Prostate gland (tissue), 2 donors: ENCODE measurements around the gene PAFAH1B1. TPM values are rescaled to one million over a fixed set of nuclear protein-coding genes. Genes with fewer than 3 reads are reported as not detected.
A peak's percentile ranks its signal among the peaks of the same experiment; 100 is the strongest.

Experiments
- DNase-seq: peaks from one replicate; pipeline ENCODE4 v3.0.0-alpha.2; 2019; ENCODE audit warnings: low spot score
- H3K27ac ChIP-seq, 2 donors: fragments of 200-600 bp; sonication (generic); 2 replicates each; pipeline ENCODE4 v1.5.1; 2017 to 2019
- H3K27me3 ChIP-seq: fragments of 200-600 bp; sonication (generic); replicated peaks from 2 replicates; pipeline ENCODE4 v1.5.1; 2019; ENCODE audit not compliant: insufficient read depth
- H3K36me3 ChIP-seq, 2 donors: fragments of 200-600 bp; sonication (generic); 1 replicate in 1 of 2; 2 replicates in 1 of 2; pipeline versions ENCODE4 v1.5.1 to v1.8.1; 2017 to 2019
- H3K4me1 ChIP-seq: fragments of 200-600 bp; sonication (generic); replicated peaks from 2 replicates; pipeline ENCODE4 v1.5.1; 2019
- H3K4me3 ChIP-seq, 2 donors: fragments of 200-600 bp; sonication (generic); 2 replicates each; pipeline ENCODE4 v1.5.1; 2017 to 2019
- H3K9me3 ChIP-seq: fragments of 200-600 bp; sonication (generic); 2 replicates; pipeline ENCODE4 v1.5.1; 2017
- POLR2A ChIP-seq: fragments of 450-650 bp; IDR thresholded peaks from one replicate; pipeline ENCODE4 v1.6.1; 2016; ENCODE audit warnings: antibody characterized with exemption, mild to moderate bottlenecking
- POLR2AphosphoS5 ChIP-seq: sonication (generic); formaldehyde crosslinking; IDR thresholded peaks from one replicate; pipeline ENCODE4 v1.6.1; 2017; ENCODE audit warnings: antibody characterized with exemption
- WGBS: methylation state at CpG from one replicate; pipeline ENCODE4 v1.1.5; 2018; 5-methylcytosine and 5-hydroxymethylcytosine counted together
- intact Hi-C: fragments of 100-400 bp; cut with DNase I; formaldehyde crosslinking; loops from one replicate; pipeline ENCODE4 v1.14.2; 2022
- microRNA-seq: library from miRNA; unstranded; fragments of <30 nt; microRNA quantifications from one replicate; pipeline ENCODE4, GENCODE V29; 2016
- small RNA-seq, 2 donors: library from RNA; depleted of rRNA; stranded (forward); fragments of <200 nt; gene quantifications; one replicate each; pipeline ENCODE3, GENCODE V24; 2016
- total RNA-seq, 2 donors: library from RNA; depleted of rRNA; stranded (reverse); fragments of >200 nt; gene quantifications; one replicate each; pipeline ENCODE4 v1.1.0, GENCODE V29; 2016
- TF ChIP-seq, protein P1 (sequence below), 4 experiments: fragments of 200-600 bp in 2 of 4; fragments of 450-650 bp in 2 of 4; sonication (generic) in 2 of 4; IDR thresholded peaks; 1 replicate in 3 of 4; 2 replicates in 1 of 4; pipeline ENCODE4 v1.5.1; 2016 to 2019; ENCODE audit warnings: antibody characterized with exemption in 4 of 4, mild to moderate bottlenecking in 2 of 4, moderate library complexity in 2 of 4

The PAFAH1B1 gene
- total RNA-seq, 2 donors from 2014 or later, result 47.9 to 92.9 TPM

DNA sequence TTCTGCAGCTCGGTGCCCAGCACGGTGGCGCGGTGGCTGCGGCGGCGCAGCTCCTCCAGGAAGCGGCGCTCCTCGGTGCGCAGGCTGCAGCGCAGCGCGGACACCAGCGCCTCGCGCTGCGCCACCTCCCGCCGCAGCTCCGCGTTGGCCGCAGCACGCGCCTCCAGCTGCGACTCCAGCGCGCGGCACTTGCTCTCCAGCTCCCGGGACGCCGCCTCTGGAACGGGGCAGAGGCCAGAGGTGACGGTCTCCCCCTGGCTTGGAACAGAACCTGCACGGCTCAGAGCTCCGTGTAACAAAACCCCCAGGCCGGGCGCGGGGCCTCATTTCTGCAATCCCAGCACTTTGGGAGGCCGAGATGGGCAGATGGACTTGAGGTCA lies 131.3 kb downstream of the PAFAH1B1 start:
- no peak overlapping the region for H3K27ac ChIP-seq
- no peaks in the 10 kb centered on the region for H3K27me3 ChIP-seq

DNA sequence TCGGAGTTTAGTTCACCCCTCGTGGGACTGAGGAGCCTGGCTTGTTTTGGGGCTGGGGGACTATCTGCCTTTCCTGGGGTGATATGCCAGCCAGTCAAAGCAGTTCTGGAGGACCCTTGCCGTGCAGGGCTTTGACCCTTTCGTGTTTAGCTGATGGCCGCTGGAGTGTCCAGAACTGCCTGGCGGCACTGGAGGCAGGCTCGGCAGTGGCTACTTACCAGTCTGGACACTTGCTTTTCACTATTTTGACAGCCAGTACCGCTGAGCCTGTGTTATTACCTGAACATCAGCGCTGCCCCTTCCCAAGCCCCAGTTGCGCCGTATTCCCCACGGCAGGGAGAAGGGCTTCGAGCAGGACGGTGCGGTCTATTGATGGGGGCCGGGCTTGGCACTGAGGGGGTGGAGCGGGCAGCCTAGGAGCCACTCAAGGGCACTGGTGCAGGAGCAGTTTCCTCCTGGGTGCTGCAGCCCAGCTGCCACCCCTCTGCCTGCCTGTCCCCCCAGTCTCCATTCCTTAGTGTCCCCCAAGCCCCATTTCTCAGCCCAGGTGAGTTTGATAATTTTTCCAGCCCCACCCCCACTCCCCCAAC lies 137.4 kb downstream of the PAFAH1B1 start:
- DNase-seq, result no peak
- no peak overlapping the region for H3K4me3 ChIP-seq
- no peaks in the 10 kb centered on the region for H3K36me3 ChIP-seq
- H3K4me1 ChIP-seq, result no peaks in the 10 kb centered on the region
- intact Hi-C loops, result no loop called here
- no peaks in the 10 kb centered on the region for H3K27me3 ChIP-seq
- H3K27ac ChIP-seq, result no peak overlapping the region
- no peak for TF ChIP-seq POLR2AphosphoS5
- no peak for TF ChIP-seq POLR2A
- TF ChIP-seq, protein P1, sequence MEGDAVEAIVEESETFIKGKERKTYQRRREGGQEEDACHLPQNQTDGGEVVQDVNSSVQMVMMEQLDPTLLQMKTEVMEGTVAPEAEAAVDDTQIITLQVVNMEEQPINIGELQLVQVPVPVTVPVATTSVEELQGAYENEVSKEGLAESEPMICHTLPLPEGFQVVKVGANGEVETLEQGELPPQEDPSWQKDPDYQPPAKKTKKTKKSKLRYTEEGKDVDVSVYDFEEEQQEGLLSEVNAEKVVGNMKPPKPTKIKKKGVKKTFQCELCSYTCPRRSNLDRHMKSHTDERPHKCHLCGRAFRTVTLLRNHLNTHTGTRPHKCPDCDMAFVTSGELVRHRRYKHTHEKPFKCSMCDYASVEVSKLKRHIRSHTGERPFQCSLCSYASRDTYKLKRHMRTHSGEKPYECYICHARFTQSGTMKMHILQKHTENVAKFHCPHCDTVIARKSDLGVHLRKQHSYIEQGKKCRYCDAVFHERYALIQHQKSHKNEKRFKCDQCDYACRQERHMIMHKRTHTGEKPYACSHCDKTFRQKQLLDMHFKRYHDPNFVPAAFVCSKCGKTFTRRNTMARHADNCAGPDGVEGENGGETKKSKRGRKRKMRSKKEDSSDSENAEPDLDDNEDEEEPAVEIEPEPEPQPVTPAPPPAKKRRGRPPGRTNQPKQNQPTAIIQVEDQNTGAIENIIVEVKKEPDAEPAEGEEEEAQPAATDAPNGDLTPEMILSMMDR (IDR thresholded peaks at IDR 0.05), result no peak
- no peaks in the 10 kb centered on the region for H3K9me3 ChIP-seq
- 76% methylated on average over 17 of the region's 17 CpGs for WGBS

More for the DNA sequence above, 131.3 kb downstream of the PAFAH1B1 start:
- TF ChIP-seq POLR2A (no peak), POLR2AphosphoS5 (no peak)
- TF ChIP-seq, protein P1 (IDR thresholded peaks at IDR 0.05), result peak in 2 of 4 experiments; percentile 22 to 47
- peak overlapping the region in 1 of 2 donors; percentile 8 for H3K4me3 ChIP-seq
- H3K9me3 ChIP-seq, result no peaks in the 10 kb centered on the region
- no peaks in the 10 kb centered on the region for H3K4me1 ChIP-seq
- intact Hi-C loops, result no loop called here
- no peak for DNase-seq
- no peaks in the 10 kb centered on the region for H3K36me3 ChIP-seq
- WGBS, result 2% methylated on average over 18 of the region's 40 CpGs

DNA sequence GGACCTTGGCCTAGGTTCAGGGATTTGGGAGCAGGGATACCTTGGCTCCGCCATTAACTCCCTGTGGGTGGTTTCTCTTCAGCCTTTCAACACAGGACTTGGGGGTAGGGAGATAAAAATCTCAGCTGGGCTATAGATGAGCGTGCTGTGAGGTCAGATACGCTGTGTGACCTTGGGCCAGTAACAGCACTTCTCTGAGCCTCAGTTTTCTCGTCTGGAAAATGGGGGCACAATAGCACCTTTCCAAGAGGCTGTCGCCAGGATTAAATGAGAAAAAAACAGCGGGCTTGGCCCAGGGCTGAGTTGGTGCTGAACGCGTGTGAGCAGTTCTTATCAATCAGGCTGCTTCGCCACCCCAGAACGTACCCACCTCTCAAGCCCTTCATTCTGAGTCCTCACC lies 138.4 kb downstream of the PAFAH1B1 start:
- Histone ChIP-seq H3K27me3 (no peaks in the 10 kb centered on the region), H3K27ac (no peak overlapping the region), H3K36me3 (no peaks in the 10 kb centered on the region), H3K4me1 (no peaks in the 10 kb centered on the region), H3K4me3 (no peak overlapping the region), H3K9me3 (no peaks in the 10 kb centered on the region)
- no peak for DNase-seq
- intact Hi-C loops, result no loop called here
- WGBS, result 80% methylated on average over 10 of the region's 10 CpGs
- TF ChIP-seq POLR2A, result no peak
- TF ChIP-seq POLR2AphosphoS5, result no peak
- TF ChIP-seq, protein P1 (IDR thresholded peaks at IDR 0.05), result no peak

DNA sequence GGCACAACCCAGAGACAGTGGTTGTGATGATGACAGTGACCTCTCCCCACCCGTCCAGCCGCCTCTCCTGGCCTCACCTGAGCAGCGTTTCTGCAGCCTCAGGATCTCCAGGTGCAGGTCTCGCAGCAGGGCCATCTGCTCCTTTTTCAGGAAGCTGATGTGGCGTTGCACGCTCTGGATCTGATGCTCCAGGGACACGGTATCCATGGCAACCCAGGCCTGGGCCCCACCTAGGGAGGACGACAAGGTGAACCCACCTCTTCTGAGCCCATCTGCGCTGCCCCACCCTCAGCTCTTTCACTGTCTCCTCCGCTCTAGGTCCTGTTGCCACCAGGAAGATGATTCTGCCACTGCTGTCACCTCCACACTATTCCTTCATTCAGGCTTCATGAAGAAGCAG lies 141.5 kb downstream of the PAFAH1B1 start:
- no peaks in the 10 kb centered on the region for H3K9me3 ChIP-seq
- no peak overlapping the region for H3K27ac ChIP-seq
- no peaks in the 10 kb centered on the region for H3K36me3 ChIP-seq
- DNase-seq, result no peak
- intact Hi-C loops, result no loop called here
- H3K27me3 ChIP-seq, result no peaks in the 10 kb centered on the region
- 76% methylated on average over 10 of the region's 10 CpGs for WGBS
- TF ChIP-seq POLR2A, result no peak
- TF ChIP-seq, protein P1 (IDR thresholded peaks at IDR 0.05), result no peak
- TF ChIP-seq POLR2AphosphoS5, result no peak
- H3K4me1 ChIP-seq, result no peaks in the 10 kb centered on the region
- H3K4me3 ChIP-seq, result no peak overlapping the region

Small RNA genes lying within 50 kb of the gene (microRNA-seq; reads per million reads assigned to microRNA genes)
- not detected for gene MIR6776

Small RNA genes lying within 50 kb of the gene (small RNA-seq; reads per million reads assigned to genes)
- 0 to 0.30 reads per million in 2 donors for gene MIR6776
- 0 reads per million in 2 donors for gene RN7SL608P

Other genes starting within 250 kb of the PAFAH1B1 start
- 10 to 100 TPM; 14.8 to 32.0 TPM for gene MNT, start 192.6 kb upstream of the PAFAH1B1 start, total RNA-seq
- gene METTL16, start 81.8 kb upstream of the PAFAH1B1 start, total RNA-seq, result 10 to 100 TPM; 46.6 to 47.9 TPM
- 100 to 1,000 TPM in 1 of 2 donors, 10 to 100 TPM in 1; 68.5 to 137 TPM for gene CLUH, start 118.1 kb downstream of the PAFAH1B1 start, total RNA-seq
- gene CCDC92B, start 156.0 kb downstream of the PAFAH1B1 start, total RNA-seq, result 1 to 10 TPM in 1 of 2 donors, not detected in 1; 1.9 TPM
- gene RAP1GAP2, start 202.8 kb downstream of the PAFAH1B1 start, total RNA-seq, result 10 to 100 TPM; 28.9 to 48.3 TPM